Measurements from ENCODE around the gene FUT6. TPM values are rescaled to one million over a fixed set of nuclear protein-coding genes. Genes with fewer than 3 reads are reported as not detected.
"Not testable (repeated sequence)": the region's sequence is repeated elsewhere in the genome, so short reads cannot be mapped to it uniquely, and the experiment has no call there.

FUT6 gene
- total RNA-seq, 1 donor from 2014 or later = not detected

DNA sequence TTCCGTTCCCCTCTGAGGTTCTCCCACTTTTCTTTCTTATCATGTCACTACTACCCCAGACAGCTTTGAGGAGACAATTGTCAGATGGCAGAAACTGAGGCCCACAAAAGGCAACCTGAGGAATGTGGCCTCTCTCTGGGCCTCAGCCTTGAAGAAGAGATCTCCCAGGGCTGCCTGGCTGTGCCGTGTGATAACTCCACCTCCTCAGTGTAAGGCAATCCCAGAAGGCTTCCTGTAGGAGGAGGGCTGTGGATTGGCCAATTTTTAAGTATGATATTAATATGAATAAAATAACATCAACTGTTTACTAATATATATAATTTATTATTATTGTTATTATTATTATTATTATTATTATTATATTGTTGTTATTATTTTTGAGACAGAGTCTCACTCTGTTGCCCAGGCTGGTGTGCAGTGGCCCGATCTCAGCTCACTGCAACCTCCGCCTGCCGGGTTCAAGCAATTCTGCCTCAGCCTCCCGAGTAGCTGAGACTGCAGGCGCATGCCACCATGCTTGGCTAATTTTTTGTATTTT is 44.1 kb downstream of the FUT6 start:
- ATAC-seq (no peak), DNase-seq (no peak)
- intact Hi-C loops (cut with micrococcal nuclease) = no loop called here

DNA sequence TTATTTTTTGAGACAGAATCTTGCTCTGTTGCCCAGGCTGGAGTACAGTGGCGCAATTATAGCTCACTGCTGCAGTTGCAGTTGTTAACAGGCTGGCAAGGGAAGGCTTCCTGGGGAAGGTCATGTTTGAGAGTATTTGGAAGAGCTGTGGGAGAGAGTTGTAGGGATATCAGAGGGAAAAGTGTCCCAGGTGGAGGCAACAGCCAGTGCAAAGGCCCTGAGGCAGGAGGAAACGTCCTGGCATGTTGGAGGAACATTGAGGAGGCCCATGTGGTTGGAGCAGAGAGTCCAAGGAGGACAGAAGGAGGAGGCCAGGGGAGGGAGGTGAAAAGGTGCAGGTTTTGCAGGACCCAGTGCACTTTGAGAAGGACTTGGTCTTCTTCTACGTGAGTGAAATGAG is 46.3 kb downstream of the FUT6 start:
- intact Hi-C loops (cut with micrococcal nuclease) = loop anchor here (5.0 kb wide), 1 partner anchor 71 kb away; the partner anchor contains the start of genes CATSPERD and LONP1
- no peak for DNase-seq
- ATAC-seq = no peak

DNA sequence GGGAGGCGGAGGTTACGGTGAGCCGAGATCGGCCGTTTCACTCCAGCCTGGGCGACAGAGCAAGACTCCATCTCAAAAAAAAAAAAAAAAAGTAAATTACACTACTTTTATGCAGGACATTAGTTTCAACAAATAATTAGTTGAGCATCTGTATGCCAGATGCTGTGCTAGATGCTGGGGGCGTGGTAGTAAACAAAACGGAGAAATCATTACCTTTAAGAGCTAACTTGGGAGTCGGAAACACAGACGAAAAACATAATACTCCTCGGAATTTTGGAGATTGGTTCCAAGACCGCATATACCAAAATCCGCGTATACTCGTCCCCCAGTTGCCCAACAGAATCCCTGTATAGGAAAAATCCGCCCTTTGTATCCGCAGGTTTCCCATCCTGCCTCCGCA is 47.3 kb downstream of the FUT6 start:
- intact Hi-C loops (cut with micrococcal nuclease) = loop anchor here (5.0 kb wide), 1 partner anchor 70 kb away; the partner anchor contains the start of genes CATSPERD and LONP1
- ATAC-seq = no peak

DNA sequence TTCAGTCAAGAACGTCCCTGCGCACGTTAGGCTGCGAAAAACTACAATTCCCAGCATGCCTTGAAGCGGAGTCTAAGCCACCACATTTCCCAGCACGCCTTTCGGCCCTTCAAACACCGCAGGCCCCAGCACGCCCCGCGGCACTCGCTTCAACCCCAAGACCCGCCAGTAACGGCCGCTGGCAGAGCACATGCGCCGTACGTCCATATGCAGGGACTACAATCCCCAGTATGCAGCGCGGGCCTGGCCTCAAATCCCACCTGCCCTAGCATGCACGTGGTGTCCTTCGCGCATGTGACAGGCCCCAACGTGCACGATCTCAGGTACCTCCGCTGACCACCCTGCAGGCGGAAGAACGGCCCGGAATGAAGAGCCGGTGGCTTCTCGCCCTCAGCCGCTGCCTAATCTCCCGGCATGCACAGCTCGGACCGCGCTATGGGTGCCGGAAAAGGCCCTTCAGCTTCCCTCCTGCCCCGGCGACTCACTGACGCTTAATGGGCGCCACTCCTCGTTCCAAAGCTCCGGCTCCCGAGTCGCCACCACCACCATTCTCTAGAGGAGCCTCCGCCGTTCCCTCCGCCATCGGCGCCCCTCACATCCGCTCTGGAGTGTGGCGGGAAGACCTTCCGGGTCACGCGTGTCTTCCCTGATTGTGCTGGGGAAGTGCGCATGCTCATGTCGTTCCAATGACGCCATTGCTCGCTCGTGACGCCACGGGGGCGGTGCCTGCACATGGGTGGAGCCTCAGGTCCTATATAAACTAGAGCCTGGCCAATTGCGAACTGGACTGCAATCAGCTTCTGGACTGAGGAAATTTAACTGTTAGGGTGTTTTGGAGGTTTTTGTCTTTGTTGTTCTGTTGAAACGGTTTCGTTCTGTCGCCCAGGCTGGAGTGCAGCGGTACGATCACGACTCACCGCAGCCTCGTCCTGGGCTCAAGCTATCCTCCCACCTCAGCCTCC is 48.7 kb downstream of the FUT6 start, which contains the start of gene DUS3L:
TSS of gene DUS3L (minus strand) at position 605 of the 962 bp plus-strand sequence. CDS start at position 583, 22 bp downstream.
- intact Hi-C loops (cut with micrococcal nuclease) = loop anchor here (5.0 kb wide), 1 partner anchor 69 kb away; the partner anchor contains the start of genes CATSPERD and LONP1
- peak; percentile 98 for DNase-seq
- peak; percentile 96 for ATAC-seq

More for the DNA sequence above, 47.3 kb downstream of the FUT6 start:
- DNase-seq = no peak

DNA sequence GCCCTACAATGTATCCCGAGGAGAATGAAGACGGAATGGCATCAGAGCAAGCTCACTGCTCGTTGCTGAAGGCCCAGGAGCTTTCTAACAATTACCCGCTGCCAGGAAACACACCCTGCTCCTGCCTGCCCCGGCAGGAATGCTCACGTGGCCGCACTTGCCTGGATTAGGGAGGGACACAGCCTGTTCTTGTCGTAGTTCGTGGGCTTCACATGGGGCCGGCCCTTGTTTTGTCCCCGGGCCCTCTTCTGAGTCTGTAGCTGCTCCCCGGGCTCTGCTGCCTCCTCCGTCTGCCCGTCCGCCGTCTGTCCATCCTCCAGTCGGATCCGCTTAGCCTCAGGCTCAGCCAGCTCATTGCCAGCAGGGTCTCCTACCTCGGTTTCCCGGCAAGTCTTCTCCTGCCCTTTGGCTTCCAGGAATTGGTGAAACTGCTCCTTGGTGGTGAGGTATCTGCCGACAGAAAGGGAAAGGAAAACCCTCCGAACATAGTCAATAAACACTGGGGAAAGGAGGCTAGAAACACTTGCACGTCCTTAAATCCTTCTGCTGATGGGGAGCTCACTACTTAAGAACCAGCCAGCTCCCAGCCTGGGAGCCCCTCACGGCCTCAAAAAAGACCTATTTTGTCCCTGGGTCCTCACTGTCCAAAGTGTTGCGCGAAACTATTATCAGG is 49.5 kb downstream of the FUT6 start:
- ATAC-seq (no peak), DNase-seq (no peak)
- intact Hi-C loops (cut with micrococcal nuclease) = loop anchor here (5.0 kb wide), 1 partner anchor 68 kb away; the partner anchor contains the start of genes CATSPERD and LONP1

DNA sequence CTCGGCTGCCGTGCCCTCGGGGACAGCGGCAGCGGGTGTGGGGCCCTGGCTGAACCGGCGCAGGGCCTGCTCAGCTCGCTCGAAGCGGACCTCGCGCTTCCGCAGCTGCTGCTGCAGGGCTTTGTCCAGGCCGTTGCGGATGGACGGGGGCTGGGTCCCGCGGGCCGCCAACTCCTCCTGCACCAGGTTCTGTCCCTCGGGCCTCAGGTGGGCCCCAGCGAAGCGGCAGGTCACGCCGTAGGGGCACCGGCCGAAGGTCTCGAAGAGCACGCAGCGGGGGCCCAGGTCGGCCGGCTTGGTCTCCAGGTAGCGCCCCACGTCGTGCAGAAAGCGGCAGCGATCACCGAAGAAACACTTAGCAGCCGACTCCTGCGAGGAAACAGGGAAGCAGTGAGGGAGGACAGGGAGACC is 50.1 kb downstream of the FUT6 start:
- ATAC-seq (no peak), DNase-seq (peak; percentile 36)
- intact Hi-C loops (cut with micrococcal nuclease) = no loop called here

DNA sequence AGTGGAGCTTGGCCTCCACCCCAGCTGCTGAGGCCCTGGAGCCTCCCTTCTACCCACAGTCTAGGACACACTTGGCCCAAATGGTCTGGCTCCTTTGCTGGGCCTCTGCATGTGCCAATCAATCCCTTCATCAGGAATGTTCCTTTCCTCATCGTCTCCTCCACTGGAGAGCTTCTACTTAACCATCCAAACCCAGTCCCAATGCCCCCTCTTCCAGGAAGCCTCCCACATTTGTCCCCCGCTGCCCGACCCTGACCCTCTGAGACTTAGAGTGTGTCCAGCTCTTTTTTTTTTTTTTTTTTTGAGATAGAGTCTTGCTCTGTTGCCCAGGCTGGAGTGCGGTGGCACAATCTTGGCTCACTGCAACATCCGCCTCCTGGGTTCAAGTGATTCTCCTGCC is 51.1 kb downstream of the FUT6 start:
- no peak for DNase-seq
- no peak for ATAC-seq
- intact Hi-C loops (cut with micrococcal nuclease) = no loop called here

DNA sequence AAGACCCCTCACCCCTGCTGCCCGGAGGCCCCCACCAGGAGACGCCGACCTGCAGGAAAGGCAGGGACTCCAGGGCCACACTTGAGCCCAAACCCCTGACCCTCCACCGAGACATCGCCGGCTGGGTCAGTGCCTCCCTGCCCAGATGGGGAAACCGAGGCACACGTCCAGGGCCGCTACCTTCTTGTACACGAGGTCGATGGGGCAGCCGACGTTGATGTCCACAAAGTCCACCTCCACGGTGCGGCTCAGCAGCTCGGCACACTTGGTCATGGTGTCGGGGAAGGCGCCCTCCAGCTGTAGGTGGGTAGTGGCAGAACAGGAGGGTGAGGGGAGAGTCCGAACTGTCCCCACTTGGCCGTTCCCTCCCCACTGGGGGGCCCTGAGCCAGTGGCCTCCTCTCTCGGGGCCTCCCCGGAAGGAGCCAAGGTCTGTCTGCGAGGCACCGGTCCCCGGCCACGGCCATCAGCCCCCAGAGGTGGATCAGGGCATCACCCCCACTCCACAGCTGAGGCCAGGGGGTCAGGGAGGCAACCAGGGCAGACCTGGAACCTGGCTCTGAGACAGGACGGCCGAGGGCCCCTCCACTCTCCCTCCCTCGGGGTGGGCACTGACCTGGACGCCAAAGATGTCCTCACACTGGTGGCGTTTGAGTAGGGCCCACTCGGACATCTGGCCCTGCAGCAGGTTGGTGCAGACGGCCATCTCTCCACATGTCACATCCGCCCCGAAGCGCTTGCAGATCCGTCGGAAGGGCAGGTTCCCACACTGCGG is 51.9 kb downstream of the FUT6 start:
- no peak for ATAC-seq
- DNase-seq = peak; percentile 34
- intact Hi-C loops (cut with micrococcal nuclease) = no loop called here

DNA sequence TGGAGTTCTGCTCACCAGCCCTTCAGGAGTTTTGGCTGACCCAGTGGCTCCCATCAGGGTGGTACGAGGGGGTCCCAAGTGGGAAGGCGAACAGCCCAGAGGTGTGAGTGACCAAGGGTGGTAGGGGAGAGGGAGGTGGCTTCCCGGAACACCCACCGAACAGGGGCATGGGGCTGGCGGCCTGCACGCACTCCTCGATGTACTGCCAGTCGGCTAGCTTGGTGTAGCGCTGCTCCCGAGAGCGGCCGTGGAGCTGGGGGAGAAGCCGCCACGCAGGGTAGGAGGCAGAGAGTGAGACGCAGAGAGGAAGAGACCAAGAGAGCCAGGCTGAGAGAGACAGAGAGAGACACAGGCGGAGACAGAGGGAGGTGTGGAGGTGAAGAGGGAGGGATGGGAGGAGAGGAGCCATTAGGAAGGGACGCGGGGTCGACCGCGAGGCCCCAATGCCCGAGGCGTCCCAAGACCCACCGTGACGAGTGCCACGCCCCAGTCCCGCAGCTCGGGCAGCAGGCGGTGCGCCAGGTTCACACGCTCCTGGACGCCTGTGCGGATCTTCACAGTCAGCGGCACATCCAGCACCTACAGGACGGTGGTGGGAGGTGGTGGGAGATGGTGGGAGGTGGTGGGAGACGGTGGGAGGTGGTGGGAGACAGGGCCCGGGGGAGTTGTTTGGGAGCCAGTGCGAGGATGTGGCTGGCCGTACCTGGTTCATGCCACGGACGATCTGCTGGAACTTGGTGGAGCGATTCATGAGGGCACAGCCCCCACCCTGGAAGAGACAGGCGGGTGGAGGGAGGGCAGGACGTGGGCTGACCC is 52.7 kb downstream of the FUT6 start:
- intact Hi-C loops (cut with micrococcal nuclease) = no loop called here
- DNase-seq (peak; percentile 30), ATAC-seq (no peak)

DNA sequence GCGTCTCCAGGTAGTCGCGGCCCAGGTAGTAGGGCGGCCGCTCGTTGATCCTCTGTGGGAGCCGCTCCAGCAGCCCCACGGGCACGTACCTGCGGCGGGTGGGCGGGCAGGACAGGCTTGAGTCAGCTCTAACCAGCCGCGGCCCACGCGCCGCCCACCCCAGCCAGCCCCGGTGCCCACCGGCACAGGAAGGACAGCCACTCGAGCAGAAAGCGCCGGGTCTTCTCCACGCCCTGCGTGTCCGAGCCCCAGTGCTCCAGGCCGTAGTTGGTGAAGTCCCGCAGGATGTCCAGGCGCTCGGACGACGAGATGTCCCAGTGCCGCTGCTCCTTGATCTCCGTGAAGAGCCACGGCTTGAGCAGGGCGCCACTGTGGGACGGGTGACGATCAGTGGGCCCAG is 54.1 kb downstream of the FUT6 start:
- intact Hi-C loops (cut with micrococcal nuclease) = no loop called here
- ATAC-seq = no peak
- no peak for DNase-seq

DNA sequence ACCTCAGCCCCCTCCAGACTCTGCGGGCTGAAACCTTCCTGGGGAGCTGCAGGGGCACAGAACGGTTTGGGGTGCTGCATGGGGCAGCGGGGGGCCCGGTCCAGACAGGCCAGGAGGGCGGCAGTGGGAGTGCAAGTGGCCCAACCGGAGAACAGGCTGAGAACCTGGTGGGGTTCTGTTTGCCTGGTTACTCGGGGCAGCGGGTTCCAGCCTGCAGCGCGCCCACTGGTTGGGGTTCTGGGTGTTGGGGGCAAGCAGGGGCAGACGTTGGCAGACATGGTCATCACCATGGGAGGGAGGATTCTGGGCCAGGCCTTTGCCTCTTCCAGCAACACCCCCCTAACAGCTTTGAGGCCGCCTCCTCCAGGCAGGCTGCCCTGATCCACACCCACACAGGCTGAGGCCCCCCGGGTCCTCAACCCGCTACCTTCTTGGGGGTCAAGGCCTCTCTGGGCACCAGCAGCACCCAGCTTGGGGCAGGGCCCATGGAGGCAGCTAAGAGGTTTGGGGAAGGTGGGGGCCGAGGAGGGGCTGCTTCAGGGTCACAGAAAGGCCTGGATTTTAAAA is 54.8 kb downstream of the FUT6 start, which contains the start of gene PRR22:
TSS of gene PRR22 (minus strand) at position 166 of the 567 bp plus-strand sequence. CDS start at position 80, 86 bp downstream.
- ATAC-seq = no peak
- DNase-seq = no peak
- intact Hi-C loops (cut with micrococcal nuclease) = no loop called here

DNA sequence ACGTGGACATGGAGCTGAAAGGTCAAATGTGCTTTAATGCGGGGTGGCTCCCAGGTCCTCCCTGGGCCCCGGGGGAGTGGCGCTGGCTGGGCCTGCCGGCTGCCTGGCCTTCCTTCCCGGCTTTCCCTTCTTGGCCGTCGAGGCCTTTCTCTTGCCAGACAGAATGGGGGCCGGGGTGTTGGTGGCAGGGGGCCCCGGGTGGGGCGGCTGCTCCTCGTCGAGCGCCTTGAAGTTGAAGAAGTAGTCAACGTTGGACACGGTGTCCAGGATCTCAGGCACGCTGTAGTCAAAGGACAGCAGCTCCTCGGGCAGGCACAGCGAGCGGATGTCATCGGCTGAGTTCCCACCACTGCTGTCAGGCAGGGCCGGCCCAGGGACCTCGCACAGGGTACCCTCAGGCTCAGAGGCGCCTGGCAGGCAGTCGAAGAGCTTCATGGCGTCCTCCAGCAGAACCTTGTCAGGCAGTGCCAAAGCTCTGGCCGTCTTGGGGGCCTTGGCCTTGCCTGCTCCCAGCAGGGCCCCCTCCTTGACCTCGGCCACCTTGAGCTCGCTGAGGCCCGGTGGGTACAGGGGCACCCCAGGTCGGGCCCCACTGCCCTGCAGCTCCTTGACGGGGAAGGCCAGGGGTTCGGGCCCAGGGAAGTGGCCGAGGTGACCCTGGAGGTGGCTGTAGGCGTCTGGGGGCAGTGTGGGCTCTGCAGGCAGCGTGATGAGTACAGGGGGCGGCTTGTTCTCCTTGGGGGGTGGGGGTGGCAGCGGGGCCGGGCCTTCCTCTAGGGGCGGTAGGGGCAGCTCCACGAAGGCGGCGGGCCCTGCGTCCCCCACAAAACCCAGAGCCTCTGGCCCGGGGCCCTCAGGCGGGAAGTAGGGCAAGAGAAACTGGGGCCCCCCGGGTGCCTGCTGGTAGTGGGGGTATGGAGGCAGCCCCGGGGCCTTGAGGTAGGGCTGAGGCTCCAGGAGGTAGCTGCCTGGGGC is 56.3 kb downstream of the FUT6 start:
- DNase-seq = no peak
- ATAC-seq = no peak
- intact Hi-C loops (cut with micrococcal nuclease) = no loop called here

DNA sequence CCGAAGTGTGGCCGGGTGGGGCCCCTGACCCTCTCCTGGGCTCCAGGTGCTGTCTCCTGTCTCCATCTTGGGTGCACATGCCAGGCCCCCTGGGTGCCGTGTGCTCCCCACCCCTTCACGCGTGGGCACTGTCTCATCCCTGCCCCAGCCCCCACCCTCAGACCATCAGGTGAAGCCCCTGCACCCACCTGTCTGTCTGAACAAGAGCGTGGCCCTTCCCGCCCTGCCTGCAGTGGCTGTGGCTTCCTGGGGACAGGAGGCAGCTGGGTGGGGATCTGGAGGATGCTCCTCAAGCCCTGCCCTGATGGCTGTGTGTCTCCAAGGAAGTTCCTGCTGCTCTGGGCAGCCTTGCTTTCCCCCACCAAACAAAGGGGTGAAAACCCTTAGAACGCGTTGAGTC is 57.2 kb downstream of the FUT6 start:
- ATAC-seq = no peak
- DNase-seq = no peak
- intact Hi-C loops (cut with micrococcal nuclease) = no loop called here

DNA sequence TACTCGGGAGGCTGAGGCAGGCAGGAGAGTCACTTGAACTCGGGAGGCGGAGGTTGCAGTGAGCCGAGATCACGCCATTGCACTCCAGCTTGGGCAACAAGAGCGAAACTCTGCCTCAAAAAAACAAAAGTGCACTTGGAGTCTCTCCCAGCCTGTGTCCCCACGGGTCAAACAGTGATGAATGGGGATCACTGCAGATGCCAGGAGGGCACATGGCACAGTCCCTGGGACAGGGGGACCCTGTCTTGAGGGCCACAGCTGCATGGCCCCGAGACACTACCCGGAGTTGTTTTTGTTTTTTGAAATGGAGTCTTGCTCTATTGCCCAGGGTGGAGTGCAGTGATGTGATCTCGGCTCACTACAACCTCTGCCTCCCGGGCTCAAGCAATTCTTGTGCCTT is 58.6 kb downstream of the FUT6 start:
- DNase-seq; intact Hi-C loops (cut with micrococcal nuclease); ATAC-seq: not testable (repeated sequence)
